OCI-LY7 (cell line): ENCODE data around the gene B3GALT4. TPM values are rescaled to one million over a fixed set of nuclear protein-coding genes. Genes with fewer than 3 reads are reported as not detected.
A peak's percentile ranks its signal among the peaks of the same experiment; 100 is the strongest.

Experiments
- BruUV-seq: library from RNA; stranded (reverse); fragments of 400-500 nt; replicated peaks from 2 replicates; lab custom pipeline; 2021; lab: Mats Ljungman, UMichigan
- CTCF ChIA-PET: fragments of 300-600 bp; sonication (Branson Sonifier 250); formaldehyde crosslinking; loops from one replicate; lab custom pipeline; 2022; ENCODE audit warnings: antibody characterized with exemption; ENCODE audit not compliant: unreplicated experiment; lab: Charles Lee
- POLR2A ChIA-PET: fragments of 300-600 bp; sonication (Branson Sonifier 250); formaldehyde crosslinking; loops from one replicate; lab custom pipeline; 2022; ENCODE audit warnings: antibody characterized with exemption; lab: Charles Lee
- DNase-seq: peaks from one replicate; pipeline ENCODE4 v3.0.0-alpha.2; 2015; ENCODE audit warnings: low spot score
- H2AFZ ChIP-seq: fragments of 200-600 bp; sonication (generic), shearing (Covaris generic); 2 replicates; pipeline ENCODE4 v1.6.1; 2014; ENCODE audit warnings: mild to moderate bottlenecking, antibody characterized with exemption, low read length, moderate library complexity
- H3K27ac ChIP-seq: fragments of 200-600 bp; sonication (generic); 2 replicates; pipeline ENCODE4 v1.5.1; 2014; ENCODE audit warnings: mixed run types, low read depth, mild to moderate bottlenecking, moderate library complexity, low read length, inconsistent platforms; ENCODE audit not compliant: poor library complexity, severe bottlenecking
- H3K36me3 ChIP-seq: fragments of 200-600 bp; sonication (generic); 2 replicates; pipeline ENCODE4 v1.6.1; 2014; ENCODE audit warnings: mild to moderate bottlenecking, antibody characterized with exemption, low read length, moderate library complexity, mixed read lengths; ENCODE audit not compliant: insufficient read depth
- H3K4me1 ChIP-seq: fragments of 200-600 bp; sonication (generic); 2 replicates; pipeline ENCODE4 v1.5.1; 2014; ENCODE audit warnings: mild to moderate bottlenecking, low read length; ENCODE audit not compliant: insufficient read depth, poor library complexity, severe bottlenecking
- H3K4me2 ChIP-seq: fragments of 200-600 bp; sonication (generic); 2 replicates; pipeline ENCODE4 v1.6.1; 2014; ENCODE audit warnings: mild to moderate bottlenecking, low read length
- H3K4me3 ChIP-seq: fragments of 200-600 bp; sonication (generic); 2 replicates; pipeline ENCODE4 v1.5.1; 2014; ENCODE audit warnings: mild to moderate bottlenecking, low read depth, low read length; ENCODE audit not compliant: poor library complexity, severe bottlenecking
- H3K79me2 ChIP-seq: fragments of 200-600 bp; sonication (generic); 2 replicates; pipeline ENCODE4 v1.6.1; 2016; ENCODE audit warnings: low read depth, mild to moderate bottlenecking, low read length, moderate library complexity, mixed read lengths; ENCODE audit not compliant: insufficient read depth
- H3K9me2 ChIP-seq: fragments of 200-600 bp; sonication (generic); 2 replicates; pipeline ENCODE4 v1.6.1; 2016; ENCODE audit warnings: mild to moderate bottlenecking, low read length, mixed read lengths; ENCODE audit not compliant: insufficient read depth
- H3K9me3 ChIP-seq: fragments of 200-600 bp; sonication (generic); 2 replicates; pipeline ENCODE4 v1.6.1; 2014; ENCODE audit warnings: mild to moderate bottlenecking, mixed run types, low read length, mixed read lengths
- H4K20me1 ChIP-seq: fragments of 200-600 bp; sonication (generic); 2 replicates; pipeline ENCODE4 v1.6.1; 2014; ENCODE audit warnings: mild to moderate bottlenecking, antibody characterized with exemption, low read length, moderate library complexity, mixed read lengths; ENCODE audit not compliant: insufficient read depth
- EZH2phosphoT487 ChIP-seq: fragments of 200-600 bp; sonication (generic); IDR thresholded peaks from 2 replicates; pipeline ENCODE4 v1.6.1; 2018; ENCODE audit warnings: low read depth, borderline replicate concordance, mild to moderate bottlenecking, mixed run types, antibody characterized with exemption, low read length, moderate library complexity, mixed read lengths
- intact Hi-C: fragments of 100-400 bp; cut with micrococcal nuclease; formaldehyde crosslinking; loops from one replicate; pipeline ENCODE4 v1.10.0; 2022; ENCODE audit not compliant: unreplicated experiment
- total RNA-seq, 2 experiments: library from RNA; depleted of rRNA in 1 of 2; stranded (reverse); fragments of >200 nt in 1 of 2; shearing (Covaris generic) in 1 of 2; gene quantifications; 2 replicates each; pipeline ENCODE4 v1.2.3, GENCODE V29; 2014 to 2022
- TF ChIP-seq, protein P1 (sequence below): fragments of 200-600 bp; sonication (generic); conservative IDR thresholded peaks from 2 replicates; pipeline ENCODE4 v1.5.1; 2014; ENCODE audit warnings: mild to moderate bottlenecking, antibody characterized with exemption, low read length, moderate library complexity, mixed read lengths

The B3GALT4 gene
- total RNA-seq, 2 experiments from 2014 or later, result 14.1 to 14.2 TPM

DNA sequence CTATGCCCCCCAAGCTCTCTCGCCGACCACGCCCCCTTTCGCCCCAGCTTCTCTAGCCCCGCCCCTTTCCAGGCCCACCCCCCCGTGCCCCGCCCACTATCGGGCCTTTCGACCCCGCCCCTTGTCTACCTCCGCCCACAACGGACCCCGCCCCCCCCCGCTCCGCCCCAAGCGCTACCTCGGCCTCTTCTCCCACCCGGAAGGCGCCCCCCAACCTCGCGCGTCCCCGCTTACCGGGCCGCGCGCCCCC, 40.4 kb downstream of the B3GALT4 start:
- ChIA-PET POLR2A (interaction anchor here (0.5 to 3.5 kb wide), 15 partner anchors 10 to 1599 kb away, joined by 3 to 20 read pairs (median 4); partner anchors contain the start of genes B3GALT4, RPS18 and VPS52), CTCF (interaction anchor here (0.6 to 1.3 kb wide), 3 partner anchors 27 to 102 kb away, joined by 3 to 6 read pairs (median 4); partner anchors contain the start of gene SYNGAP1)
- Histone ChIP-seq H3K9me2 (no peaks in the 10 kb centered on the region), H3K36me3 (peaks cover 47% of the 10 kb centered on the region), H2AFZ (no peak overlapping the region), H3K4me3 (peak overlapping the region; percentile 73), H3K9me3 (no peaks in the 10 kb centered on the region), H3K4me2 (peak overlapping the region; percentile 63), H3K27ac (peak overlapping the region; percentile 79), H3K4me1 (peaks cover 55% of the 10 kb centered on the region), H4K20me1 (no peaks in the 10 kb centered on the region), H3K79me2 (peaks cover 52% of the 10 kb centered on the region)
- no TSS peak for BruUV-seq
- no peak for DNase-seq
- intact Hi-C loops, result no loop called here
- no peak for TF ChIP-seq EZH2phosphoT487
- TF ChIP-seq, protein P1, sequence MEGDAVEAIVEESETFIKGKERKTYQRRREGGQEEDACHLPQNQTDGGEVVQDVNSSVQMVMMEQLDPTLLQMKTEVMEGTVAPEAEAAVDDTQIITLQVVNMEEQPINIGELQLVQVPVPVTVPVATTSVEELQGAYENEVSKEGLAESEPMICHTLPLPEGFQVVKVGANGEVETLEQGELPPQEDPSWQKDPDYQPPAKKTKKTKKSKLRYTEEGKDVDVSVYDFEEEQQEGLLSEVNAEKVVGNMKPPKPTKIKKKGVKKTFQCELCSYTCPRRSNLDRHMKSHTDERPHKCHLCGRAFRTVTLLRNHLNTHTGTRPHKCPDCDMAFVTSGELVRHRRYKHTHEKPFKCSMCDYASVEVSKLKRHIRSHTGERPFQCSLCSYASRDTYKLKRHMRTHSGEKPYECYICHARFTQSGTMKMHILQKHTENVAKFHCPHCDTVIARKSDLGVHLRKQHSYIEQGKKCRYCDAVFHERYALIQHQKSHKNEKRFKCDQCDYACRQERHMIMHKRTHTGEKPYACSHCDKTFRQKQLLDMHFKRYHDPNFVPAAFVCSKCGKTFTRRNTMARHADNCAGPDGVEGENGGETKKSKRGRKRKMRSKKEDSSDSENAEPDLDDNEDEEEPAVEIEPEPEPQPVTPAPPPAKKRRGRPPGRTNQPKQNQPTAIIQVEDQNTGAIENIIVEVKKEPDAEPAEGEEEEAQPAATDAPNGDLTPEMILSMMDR, result no peak

DNA sequence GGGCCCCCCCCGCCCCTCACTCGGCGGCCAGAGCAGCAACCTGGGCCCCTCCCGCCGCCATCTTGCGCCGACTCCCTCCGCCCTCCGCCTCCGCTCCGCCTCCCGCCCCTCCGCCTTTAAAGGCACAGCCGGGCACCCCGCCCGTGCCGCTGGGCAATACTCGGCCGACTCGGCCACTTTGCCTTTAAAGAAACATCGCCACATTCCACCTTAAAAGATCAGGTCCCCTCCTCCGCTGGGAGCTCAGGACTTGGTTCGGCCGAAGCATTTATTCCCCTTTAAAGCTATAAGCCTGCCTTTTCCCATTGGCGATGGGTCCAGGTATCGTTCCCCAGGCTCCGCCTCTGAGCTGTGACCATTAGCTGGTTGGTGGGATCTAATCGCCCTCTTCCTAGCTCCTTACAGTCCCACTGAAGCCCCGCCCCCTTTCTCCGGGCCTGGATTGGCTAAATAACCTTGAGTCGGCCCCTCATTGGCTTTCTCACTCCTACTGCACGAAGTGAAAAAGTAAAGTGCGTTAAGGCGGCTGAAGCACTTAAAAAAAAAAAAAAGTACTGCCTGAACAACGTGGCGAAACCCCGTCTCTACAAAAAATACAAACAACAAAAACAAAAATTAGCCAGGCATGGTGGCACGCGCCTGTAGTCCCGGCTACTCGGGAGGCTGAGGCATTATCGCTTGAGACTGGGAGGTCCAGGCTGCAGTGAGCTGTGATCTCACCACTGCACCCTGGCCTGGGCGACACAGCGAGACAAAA, 40.9 kb downstream of the B3GALT4 start, which contains the start of gene ZBTB22:
ZBTB22 (minus strand) TSS at position 76 of the 757 bp plus-strand sequence. CDS start 828 bp downstream, outside the sequence.
- peak; percentile 98 for DNase-seq
- peaks cover 50% of the 10 kb centered on the region for H3K79me2 ChIP-seq
- H2AFZ ChIP-seq, result peak within 1 kb of the TSS; percentile 18; the same call in 1 of the 2 replicates

More for the DNA sequence above, 40.9 kb downstream of the B3GALT4 start, which contains the start of gene ZBTB22:
- TF ChIP-seq, protein P1, result no peak
- no peak for TF ChIP-seq EZH2phosphoT487
- Histone ChIP-seq H4K20me1 (no peaks in the 10 kb centered on the region), H3K4me1 (peaks cover 55% of the 10 kb centered on the region), H3K4me2 (peak within 1 kb of the TSS; percentile 84), H3K9me2 (no peaks in the 10 kb centered on the region), H3K36me3 (peaks cover 44% of the 10 kb centered on the region), H3K4me3 (peak within 1 kb of the TSS; percentile 73), H3K27ac (peak within 1 kb of the TSS; percentile 79), H3K9me3 (no peaks in the 10 kb centered on the region)
- no TSS peak for BruUV-seq
- ChIA-PET POLR2A (interaction anchor here (0.5 to 3.5 kb wide), 21 partner anchors 11 to 1598 kb away, joined by 3 to 20 read pairs (median 4); partner anchors contain the start of genes B3GALT4, PFDN6, RPS18 and VPS52), CTCF (interaction anchor here (0.6 to 1.3 kb wide), 4 partner anchors 27 to 230 kb away, joined by 3 to 6 read pairs (median 4); partner anchors contain the start of gene SYNGAP1)
- intact Hi-C loops, result no loop called here
